Measurements from ENCODE around the gene GOLGA8S.
"Not testable (repeated sequence)": the region's sequence is repeated elsewhere in the genome, so short reads cannot be mapped to it uniquely, and the experiment has no call there.

The GOLGA8S gene, protein sequence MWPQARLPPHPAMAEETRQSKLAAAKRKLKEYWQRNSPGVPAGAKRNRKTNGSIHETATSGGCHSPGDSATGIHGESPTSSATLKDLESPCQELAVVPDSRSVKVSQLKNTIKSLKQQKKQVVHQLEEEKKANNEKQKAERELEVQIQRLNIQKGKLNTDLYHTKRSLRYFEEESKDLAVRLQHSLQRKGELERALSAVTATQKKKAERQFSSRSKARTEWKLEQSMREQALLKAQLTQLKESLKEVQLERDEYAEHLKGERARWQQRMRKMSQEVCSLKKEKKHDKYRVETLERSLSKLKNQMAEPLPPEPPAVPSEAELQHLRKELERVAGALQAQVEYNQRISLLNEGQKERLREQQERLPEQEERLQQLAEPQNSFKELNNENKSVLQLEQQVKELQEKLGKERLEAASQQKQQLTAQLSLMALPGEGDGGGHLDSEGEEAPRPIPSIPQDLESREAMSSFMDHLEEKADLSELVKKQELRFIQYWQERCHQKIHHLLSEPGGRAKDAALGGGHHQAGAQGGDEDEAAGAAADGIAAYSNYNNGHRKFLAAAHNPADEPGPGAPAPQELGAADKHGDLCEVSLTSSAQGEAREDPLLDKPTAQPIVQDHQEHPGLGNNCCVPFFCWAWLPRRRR

DNA sequence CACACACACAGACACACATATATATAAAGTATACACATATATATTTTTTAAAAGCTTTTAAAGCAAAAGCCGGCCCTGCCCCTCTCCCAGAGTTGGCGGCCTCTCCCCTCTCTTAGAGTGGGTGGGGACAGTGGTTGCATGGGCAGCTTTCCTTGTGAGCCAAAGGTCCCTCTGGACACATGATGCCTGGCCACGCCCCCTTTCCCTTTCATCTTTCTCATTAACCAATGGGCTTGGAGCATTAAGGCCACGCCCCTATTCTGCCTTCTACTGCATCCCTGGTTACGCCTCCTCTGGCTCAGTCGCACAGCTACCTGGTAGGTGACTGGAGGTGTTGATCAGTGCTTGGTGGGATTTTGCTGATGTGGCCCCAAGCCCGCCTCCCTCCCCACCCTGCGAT, at the start of gene GOLGA8S:
TSS of gene GOLGA8S (plus strand) at position 301 of the 400 bp plus-strand sequence. CDS start at position 363, 62 bp downstream.
- in situ Hi-C loops (cut with MboI; ENCODE audit: low pct_unique_long_range_greater_than_20kb, low sequenced_read_pairs); DNase-seq: not testable (repeated sequence)

DNA sequence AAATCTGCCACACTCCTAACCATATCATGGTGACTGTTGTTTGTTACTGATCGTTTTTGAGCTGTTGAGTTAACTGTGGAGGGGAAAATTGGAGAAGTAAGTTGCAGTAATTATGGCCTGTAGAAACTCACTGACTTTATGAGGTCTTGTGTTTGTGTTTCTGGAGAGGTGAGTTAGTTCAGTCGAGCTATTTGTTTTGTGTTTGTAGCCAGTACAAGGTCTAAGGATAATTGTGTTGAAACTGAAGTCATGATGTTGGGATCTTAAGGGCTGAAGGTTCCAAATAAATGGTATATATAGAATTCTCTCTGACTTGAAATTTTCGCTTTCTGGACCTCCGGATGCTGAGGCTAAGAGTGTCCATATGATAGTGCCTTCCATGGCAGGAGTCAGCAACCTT, 49.7 kb upstream of the GOLGA8S start:
- DNase-seq = peak; percentile 29
- in situ Hi-C loops (cut with MboI; ENCODE audit: low pct_unique_long_range_greater_than_20kb, low sequenced_read_pairs) = not testable (repeated sequence)

DNA sequence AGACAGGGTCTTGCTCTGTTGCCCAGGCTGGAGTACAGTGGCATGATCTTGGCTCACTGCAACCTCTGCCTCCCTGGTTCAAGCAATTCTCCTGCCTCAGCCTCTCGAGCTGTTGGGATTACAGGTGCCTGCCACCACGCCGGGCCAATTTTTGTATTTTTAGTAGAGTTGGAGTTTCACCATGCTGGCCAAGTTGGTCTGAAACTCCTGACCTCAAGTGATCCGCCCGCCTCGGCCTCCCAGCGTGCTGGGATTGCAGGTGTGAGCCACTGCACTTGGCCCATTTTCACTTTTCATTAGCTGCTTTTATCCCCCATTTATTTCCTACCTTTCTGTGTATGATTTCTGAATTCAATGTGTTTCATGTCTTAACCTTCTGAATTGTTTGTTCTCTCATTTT, 48.6 kb upstream of the GOLGA8S start:
- DNase-seq; in situ Hi-C loops (cut with MboI; ENCODE audit: low pct_unique_long_range_greater_than_20kb, low sequenced_read_pairs): not testable (repeated sequence)

DNA sequence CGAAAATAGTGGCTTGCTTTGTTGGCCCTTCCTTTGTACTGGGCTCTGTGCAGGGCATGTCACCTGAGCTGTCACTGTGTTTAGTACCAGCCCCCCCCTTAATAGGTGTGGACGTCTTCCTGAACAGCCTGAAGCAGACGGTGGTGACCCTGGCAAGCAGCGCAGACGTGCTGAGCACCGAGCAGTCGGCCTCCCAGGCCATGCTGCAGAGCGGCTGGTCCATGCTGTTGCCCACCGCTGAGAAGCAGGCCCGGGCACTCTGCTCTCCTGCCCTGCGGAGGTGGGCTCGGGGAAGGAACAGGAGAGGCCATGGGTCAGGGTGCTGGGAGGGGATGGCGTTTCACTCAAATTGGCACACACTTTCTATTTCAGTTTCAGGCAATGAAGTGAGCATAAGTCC, 43.3 kb upstream of the GOLGA8S start:
- DNase-seq; in situ Hi-C loops (cut with MboI; ENCODE audit: low pct_unique_long_range_greater_than_20kb, low sequenced_read_pairs): not testable (repeated sequence)

DNA sequence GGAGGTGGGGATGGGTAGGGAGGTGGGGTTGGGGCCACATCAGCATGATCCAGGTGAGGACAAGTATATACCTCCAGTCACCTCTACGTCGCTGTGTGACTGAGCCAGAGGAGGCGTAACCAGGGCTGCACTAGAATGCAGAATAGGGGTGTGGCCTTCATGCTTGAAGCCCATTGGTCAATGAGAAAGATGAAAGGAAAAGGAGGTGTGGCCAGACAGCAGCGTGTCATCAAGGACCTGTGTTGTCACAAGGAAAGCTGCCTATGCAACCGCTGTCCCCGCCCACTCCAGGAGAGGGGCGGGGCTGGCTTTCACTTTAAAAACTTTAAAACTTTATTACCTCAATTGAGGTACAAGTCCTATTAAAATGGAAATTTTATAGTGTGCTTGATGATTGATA, 20.5 kb upstream of the GOLGA8S start, which contains the start of gene GOLGA6L26:
TSS of gene GOLGA6L26 (minus strand) at position 101 of the 400 bp plus-strand sequence. CDS start at position 40, 61 bp downstream.
- in situ Hi-C loops (cut with MboI; ENCODE audit: low pct_unique_long_range_greater_than_20kb, low sequenced_read_pairs); DNase-seq: not testable (repeated sequence)

DNA sequence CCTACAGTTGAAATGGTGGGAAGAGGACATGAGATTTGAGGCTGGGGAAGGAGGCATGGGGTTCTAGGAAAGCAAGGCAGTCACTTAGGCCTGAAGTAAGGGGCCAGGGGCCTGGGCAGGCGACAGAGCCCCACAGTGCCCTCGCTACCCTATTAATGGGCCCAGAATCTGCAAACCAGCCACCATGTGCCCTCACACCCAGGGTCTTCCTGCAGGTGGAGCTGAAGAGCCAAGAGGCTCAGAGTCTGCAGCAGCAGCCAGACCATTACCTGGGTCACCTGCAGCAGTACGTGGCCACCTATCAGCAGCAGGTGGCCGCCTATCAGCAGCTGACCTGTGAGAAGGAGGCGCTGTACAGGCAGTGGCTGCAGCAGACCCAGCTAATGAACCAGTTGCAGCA, 8.1 kb downstream of the GOLGA8S start:
- not testable (repeated sequence) for DNase-seq

DNA sequence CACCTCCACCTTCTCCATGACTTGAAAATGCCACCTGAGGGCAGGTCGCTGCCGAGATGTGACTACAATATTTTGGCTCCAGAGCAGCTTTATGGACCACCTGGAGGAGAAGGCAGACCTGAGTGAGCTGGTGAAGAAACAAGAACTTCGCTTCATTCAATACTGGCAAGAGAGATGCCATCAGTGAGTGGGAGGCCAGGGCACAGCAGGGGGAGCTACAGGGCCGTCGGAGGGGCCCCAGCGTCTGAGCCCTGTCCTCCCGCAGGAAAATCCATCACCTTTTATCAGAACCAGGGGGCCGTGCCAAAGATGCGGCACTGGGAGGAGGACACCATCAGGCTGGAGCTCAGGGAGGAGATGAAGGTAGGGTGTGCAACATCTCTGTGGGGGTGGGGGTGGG, 9.7 kb downstream of the GOLGA8S start:
- DNase-seq; in situ Hi-C loops (cut with MboI; ENCODE audit: low pct_unique_long_range_greater_than_20kb, low sequenced_read_pairs): not testable (repeated sequence)

More for the DNA sequence above, 8.1 kb downstream of the GOLGA8S start:
- in situ Hi-C loops (cut with MboI; ENCODE audit: low pct_unique_long_range_greater_than_20kb, low sequenced_read_pairs) = not testable (repeated sequence)

DNA sequence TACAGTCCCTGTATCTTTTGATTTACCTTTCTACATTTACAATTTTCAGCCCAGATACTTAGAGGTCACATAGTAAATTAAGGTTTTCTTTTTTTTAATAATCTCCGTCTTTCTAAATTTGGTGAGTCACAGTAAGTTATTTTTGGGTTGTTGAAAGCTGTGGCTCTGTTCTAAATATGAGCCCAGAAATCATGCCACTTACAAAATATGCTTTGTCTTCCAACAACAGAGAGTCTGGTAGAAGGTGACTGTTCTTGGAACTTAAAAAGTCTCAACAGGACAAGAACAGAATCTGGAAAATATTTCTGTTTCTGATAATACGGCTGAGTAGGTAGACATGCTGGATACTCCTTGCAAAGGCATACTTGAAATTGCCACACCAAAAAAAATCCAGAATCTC, 16.0 kb downstream of the GOLGA8S start:
- no peak for DNase-seq
- in situ Hi-C loops (cut with MboI; ENCODE audit: low pct_unique_long_range_greater_than_20kb, low sequenced_read_pairs) = no loop called here

DNA sequence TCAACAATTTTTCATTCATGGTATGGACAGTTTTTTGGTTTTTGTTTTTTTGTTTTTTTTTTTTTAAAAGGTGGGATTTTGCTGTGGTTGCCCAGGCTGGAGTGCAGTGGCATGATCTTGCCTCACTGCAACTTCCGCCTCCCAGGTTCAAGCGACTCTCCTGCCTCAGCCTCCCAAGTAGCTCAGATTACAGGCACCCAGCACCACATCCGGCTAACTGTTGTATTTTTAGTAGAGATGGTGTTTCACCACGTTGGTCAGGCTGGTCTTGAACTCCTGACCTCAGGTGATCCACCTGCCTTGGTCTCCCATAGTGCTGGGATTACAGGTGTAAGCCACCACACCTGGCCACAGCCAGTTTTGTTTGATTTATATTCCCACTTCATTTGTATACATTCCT, 16.6 kb downstream of the GOLGA8S start:
- DNase-seq; in situ Hi-C loops (cut with MboI; ENCODE audit: low pct_unique_long_range_greater_than_20kb, low sequenced_read_pairs): not testable (repeated sequence)

DNA sequence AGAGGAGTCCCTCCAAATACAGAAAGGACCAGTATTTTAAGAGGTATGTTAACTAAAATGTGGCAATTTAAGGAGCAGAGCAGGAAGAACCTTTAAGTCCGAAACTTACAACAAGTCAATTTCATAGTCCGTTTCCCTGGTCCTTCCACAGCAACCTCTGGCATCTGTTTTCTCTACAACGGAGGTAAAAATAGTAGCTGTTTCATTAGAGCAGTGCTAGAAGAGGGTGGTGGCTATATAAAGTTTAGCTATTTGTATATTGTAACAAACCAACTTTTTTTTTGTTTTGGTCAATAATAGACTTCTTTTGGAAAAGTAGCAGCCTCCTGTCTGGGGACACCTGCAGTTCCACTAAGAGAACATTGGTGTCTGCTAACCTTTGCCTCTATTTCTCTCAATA, 17.3 kb downstream of the GOLGA8S start:
- in situ Hi-C loops (cut with MboI; ENCODE audit: low pct_unique_long_range_greater_than_20kb, low sequenced_read_pairs) = not testable (repeated sequence)

DNA sequence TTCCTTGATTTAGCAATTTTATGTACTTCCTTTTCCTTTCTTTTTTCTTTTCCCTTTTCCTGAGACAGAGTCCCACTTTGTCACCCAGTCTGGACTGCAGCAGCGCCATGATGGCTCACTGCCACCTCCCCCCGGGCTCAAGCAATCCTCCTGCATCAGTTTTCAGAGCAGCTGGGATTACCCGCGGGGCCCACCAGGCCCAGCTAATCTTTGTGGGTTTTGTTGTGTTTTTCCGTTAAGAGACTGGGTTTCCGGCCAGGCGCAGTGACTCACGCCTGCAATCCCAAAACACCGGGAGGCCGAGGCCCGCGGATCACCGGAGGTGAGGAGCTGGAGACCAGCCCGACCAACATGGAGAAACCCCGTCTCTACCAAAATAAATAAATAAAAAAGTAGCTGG, 17.7 kb downstream of the GOLGA8S start:
- DNase-seq = no peak
- in situ Hi-C loops (cut with MboI; ENCODE audit: low pct_unique_long_range_greater_than_20kb, low sequenced_read_pairs) = no loop called here

More for the DNA sequence above, 17.3 kb downstream of the GOLGA8S start:
- DNase-seq = not testable (repeated sequence)

DNA sequence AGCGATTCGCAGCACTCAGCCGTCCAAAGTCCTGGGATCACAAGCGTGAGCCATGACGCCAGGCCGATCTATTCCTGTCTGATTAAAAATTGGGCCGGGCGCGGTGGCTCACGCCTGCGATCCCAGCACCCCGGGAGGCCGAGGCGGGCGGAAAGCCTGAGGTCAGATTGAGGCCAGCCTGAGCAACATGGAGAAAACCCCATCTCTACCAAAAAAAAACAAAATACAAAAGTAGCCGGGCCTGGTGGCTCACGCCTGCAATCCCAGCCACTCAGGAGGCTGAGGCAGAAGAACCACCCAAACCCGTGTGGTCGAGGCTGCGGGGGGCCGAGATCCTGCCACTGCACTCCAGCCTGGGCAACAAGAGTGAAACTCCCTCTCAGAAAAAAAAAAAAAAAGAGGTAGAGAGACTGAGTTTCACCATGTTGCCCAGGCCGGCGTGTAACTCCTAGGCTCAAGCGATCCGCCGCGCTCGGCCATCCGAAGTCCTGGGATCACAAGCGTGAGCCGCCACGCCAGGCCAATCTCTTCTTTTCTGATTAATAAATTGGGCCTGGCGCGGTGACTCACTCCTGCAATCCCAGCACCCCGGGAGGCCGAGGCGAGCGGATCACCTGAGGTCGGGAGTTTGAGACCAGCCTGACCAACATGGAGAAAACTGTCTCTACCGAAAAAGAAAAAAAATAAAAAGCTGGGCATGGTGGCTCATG, 18.5 kb downstream of the GOLGA8S start:
- DNase-seq; in situ Hi-C loops (cut with MboI; ENCODE audit: low pct_unique_long_range_greater_than_20kb, low sequenced_read_pairs): not testable (repeated sequence)

DNA sequence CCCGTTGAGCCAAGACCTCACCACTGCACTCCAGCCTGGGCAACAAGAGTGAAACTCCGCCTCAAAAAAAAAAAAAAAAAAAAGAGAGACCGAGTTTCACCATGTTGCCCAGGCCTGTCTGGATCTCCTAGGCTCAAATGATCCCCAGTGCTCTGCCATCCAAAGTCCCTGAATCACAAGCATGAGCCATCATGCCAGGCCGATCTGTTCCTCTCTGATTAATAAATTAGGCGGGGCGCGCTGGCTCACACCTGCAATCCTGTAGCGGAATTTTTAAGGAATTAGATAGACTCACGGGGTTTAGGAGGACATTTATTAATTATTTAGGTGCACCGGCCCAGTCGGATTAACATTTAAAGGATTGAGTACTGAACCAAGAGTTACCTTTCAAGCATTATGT, 19.7 kb downstream of the GOLGA8S start:
- in situ Hi-C loops (cut with MboI; ENCODE audit: low pct_unique_long_range_greater_than_20kb, low sequenced_read_pairs); DNase-seq: not testable (repeated sequence)

DNA sequence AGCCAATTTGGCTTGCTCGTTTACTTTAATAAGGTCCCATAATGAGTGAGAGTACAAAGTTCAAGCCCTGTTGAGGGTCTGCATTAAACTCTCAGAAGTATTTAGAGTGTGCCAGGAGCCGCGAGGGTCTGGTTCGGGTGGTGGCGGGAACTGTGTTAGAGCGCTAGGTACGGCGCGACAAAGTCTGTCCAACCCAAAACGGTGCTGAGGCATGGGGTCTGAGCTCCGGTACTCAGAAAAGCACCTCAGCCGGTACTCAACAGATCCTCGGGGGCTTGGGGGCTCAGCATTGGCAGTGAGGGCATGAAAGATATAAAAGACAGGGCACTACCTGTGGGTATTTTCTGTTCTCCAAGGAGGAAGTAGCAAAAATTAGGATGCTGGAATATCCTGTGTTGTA, 24.4 kb downstream of the GOLGA8S start:
- in situ Hi-C loops (cut with MboI; ENCODE audit: low pct_unique_long_range_greater_than_20kb, low sequenced_read_pairs); DNase-seq: not testable (repeated sequence)

DNA sequence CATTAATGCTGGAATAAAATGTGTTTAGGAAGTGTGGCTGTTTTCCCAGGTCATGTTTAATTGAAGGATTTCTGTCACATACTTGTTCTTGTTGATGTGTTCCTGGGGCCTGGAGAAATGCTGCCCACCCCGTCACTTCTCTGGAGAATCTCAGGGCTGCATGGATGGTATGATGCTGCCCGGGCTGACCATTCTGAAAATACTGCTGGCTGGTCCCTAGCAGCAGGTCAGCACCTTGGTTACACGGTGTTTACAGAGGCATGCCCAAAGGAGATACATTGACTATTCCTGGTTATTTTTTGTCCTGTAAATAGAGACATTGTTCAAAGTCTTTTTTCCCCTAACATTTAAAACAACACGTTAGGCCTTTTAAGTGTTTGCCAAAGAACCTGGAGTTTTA, 26.2 kb downstream of the GOLGA8S start:
- DNase-seq; in situ Hi-C loops (cut with MboI; ENCODE audit: low pct_unique_long_range_greater_than_20kb, low sequenced_read_pairs): not testable (repeated sequence)

DNA sequence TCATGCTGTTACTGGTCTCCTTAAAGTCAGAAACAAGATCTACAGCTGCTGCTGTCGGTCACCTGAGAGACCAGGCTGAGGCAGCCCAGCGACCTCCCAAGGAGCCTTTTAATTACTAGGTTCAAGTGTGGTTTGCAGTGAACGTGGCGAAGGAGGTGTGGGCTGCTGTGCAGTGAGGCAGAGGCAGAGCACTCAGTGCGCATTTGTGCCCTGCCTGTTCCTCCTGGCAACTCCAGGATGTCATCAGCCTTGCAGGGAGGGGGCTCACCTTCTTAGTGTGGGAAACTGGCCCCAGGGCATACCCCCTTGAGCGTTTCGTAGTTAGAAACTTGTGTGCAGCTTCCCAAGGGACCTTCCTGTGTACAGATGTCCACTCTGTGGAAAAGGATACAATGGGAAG, 26.6 kb downstream of the GOLGA8S start:
- DNase-seq; in situ Hi-C loops (cut with MboI; ENCODE audit: low pct_unique_long_range_greater_than_20kb, low sequenced_read_pairs): not testable (repeated sequence)

DNA sequence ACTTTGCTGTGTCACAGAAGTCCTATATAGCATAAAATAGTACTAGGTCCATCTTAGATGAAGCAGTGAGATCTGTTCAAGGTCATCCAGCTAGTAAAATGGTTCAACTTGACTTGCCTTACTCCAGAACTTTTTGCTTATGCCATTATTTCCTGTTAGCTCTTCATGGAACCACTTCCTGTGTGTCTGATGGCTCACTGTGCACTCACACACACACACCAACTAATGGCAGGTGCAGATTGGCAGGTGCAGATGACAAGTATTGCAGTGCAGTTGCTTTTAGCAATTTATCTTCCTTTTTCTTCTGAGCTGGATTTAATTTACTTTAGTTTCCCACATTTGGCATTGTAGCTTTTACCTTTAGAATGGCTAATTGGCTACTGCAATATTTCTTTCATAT, 29.8 kb downstream of the GOLGA8S start:
- DNase-seq = no peak
- in situ Hi-C loops (cut with MboI; ENCODE audit: low pct_unique_long_range_greater_than_20kb, low sequenced_read_pairs) = no loop called here

DNA sequence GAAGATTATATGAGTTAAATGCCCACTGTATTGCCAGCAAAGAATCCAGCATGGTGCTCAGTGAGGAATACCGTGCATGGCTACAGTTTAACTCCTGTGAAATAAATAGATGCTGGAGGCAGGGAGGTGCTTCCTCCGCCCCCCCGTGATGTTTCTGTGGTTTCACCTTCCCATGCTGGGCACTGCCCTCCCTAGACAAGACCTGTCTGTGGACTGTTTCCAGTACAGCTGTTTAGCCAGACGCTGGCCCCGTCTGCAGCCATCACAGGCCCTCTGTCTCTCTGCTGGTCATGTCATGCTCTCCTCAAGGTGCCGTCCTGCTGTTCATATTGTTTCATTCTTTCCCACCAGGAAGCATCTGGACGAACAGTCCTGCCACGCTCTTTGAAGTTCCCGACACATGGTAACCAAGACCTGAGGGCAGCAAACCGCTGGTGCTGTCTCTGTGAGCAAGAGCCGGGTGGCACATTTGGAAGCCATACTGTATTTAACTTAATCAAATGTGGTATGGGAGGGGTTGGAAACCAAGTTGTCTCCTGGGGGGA, 31.4 kb downstream of the GOLGA8S start:
- DNase-seq = no peak
- in situ Hi-C loops (cut with MboI; ENCODE audit: low pct_unique_long_range_greater_than_20kb, low sequenced_read_pairs) = no loop called here

DNA sequence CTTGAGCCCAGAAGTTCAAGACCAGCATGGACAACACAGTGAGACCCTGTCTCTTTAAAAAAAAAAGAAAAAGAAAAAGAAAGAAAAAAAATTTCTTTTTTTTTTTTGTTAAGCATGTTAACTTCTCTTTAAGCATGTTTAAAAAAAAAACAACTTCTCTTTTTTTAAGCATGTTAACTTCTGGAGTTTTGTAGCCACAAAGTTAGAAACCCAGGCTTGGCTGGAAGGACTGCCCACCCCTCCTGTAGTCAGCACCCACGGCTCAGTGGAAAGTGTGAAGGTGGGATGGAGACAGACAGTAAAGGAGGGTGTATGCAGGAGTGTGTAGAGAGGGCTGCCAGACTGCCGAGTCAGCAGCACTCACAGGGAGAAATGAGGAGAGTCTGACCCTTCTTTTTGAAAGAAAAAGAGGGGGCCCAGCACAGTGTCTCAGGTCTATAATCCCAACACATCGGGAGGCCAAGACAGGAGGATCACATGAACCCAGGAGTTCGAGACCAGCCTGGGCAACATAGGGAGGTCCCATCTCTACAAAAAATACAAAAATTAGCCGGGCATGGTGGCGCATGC, 33.2 kb downstream of the GOLGA8S start:
- DNase-seq = no peak
- in situ Hi-C loops (cut with MboI; ENCODE audit: low pct_unique_long_range_greater_than_20kb, low sequenced_read_pairs) = no loop called here

Measured in KBM-7 (cell line).